Measurements from ENCODE around the gene GIPC2.

DNA sequence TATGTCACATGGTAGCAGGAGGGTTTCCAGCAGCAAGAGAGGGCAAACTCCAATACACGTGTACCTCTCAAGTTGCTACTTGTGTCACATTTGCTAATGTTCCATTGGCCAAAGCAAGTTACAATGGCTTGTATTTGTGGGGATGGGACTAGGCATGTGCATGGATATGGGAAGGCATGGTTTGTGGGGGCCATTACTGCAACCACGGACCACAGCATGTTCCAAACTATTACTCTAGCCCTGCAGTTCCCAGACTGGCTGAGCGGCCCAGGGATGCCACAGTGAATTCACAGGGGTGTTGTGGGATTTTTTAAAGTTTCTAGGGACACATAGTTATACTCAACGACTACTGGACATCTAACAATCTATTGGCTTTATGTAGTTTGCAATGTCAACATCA lies 133.1 kb downstream of the GIPC2 start:
- TF ChIP-seq, protein P1, sequence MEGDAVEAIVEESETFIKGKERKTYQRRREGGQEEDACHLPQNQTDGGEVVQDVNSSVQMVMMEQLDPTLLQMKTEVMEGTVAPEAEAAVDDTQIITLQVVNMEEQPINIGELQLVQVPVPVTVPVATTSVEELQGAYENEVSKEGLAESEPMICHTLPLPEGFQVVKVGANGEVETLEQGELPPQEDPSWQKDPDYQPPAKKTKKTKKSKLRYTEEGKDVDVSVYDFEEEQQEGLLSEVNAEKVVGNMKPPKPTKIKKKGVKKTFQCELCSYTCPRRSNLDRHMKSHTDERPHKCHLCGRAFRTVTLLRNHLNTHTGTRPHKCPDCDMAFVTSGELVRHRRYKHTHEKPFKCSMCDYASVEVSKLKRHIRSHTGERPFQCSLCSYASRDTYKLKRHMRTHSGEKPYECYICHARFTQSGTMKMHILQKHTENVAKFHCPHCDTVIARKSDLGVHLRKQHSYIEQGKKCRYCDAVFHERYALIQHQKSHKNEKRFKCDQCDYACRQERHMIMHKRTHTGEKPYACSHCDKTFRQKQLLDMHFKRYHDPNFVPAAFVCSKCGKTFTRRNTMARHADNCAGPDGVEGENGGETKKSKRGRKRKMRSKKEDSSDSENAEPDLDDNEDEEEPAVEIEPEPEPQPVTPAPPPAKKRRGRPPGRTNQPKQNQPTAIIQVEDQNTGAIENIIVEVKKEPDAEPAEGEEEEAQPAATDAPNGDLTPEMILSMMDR (IDR thresholded peaks at IDR 0.05), result no peak
- TF ChIP-seq POLR2A (IDR thresholded peaks at IDR 0.05) (no peak), EP300 (IDR thresholded peaks at IDR 0.05; ENCODE audit: low read depth) (no peak)
